T-helper 1 cell (primary cell): ENCODE results near the gene FAM168B.

Experiments used
- DNase-seq, 5 donors: peaks; one replicate each; pipeline ENCODE4 v3.0.0-alpha.2; 2012 to 2020

FAM168B gene

GRCh38 chr2:131055169-131056065, 37.8 kb downstream of the FAM168B start:
- no peak for DNase-seq

DNA sequence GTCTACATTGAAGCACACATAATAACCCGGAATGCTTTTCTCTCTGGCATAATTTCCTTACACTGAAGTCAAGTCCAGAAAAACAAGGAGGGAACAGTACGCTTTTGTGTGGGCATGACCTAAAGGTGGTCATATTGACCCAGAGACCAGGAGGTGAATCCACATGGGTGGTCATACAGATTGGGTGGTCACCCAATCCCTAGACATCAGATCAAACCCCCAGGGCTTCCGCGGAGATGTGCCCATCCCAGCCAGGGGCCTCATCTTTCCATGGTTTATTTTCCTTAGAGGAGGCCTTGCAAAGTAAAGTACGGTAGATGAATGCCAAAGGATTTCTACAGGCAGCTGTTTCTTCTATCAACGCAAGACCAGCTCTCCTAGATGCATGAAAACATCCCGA, 38.8 kb downstream of the FAM168B start:
- DNase-seq, result no peak

- no peak for DNase-seq
Measured at GRCh38 chr2:131052741-131053263, 40.5 kb downstream of the FAM168B start.

DNA sequence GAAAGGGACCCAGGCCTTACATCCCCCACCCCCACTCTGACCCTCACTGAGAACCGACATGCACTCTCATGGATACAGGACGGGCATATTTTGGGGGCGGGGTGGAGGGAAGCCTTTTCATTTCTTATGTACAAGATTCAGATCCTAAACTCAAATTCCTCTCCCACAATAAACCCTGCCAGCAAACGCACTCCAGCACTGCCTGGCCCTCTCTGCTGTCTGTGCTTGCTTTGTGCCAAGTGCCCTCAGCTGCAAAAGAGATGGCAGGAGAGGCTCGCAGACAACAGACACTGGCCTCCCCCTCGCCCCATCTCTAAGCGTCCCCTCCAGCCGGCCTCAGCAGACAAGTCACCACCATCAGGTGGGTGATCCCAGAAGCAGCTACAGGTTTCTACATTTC, 42.4 kb downstream of the FAM168B start:
- no peak for DNase-seq

DNA sequence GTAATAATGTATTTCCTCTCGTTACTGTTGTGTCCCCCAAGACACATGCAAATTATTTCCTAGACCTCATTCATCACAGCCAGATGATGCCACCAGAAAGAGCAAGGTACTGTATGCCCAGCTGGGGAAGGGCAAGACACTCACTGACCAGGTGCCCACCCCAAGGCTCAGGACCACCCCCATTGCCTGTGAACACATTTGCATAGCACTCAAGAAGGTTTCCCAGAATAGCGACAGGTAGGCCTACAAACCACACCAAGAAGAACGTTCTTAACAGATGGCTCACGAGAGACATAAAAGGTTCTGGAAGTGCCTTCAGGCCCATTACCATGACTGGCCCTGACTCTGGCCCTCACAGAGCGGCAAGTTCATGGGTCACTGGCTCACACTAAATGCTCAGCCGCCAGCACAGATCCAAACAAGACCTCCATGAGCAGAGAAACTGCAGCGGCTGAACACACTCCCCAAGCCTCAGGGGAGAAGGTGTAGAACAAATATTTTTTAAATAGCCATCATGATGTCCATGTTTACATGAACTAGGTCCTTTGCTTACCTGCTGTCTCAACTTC, 44.0 kb downstream of the FAM168B start:
- no peak for DNase-seq

- no peak for DNase-seq
Measured at GRCh38 chr2:131048641-131049040, 44.6 kb downstream of the FAM168B start.

DNA sequence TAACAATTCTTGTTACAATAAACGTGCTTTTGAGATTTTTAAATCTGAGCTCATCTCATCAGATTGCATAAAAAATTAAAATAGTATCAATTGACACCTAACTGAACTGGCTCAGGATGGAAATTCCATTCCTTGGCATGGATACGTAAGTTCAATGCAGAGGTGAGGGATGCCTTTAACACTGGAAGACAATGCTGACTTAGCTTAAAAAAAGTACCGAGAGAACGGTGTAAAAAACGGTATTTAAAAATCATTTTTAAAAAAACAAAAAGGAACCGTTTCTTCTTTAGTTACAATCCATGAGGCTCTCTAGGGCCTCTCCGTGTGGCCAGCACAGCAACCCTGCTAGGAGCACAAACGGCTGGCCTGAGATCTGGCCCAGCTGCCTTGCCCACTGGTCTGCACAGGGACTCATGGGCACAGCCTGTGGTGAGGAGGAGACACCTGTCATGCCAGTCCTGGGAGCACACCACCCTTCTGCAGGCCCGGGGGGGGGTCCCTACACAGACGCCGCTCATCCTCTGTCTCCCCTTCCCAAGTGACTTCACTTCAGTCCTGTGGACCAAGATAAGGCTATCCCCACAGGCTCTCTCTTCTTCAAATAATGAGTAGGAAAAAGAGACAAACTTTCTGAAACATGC, 45.2 kb downstream of the FAM168B start:
- DNase-seq, result no peak

DNA sequence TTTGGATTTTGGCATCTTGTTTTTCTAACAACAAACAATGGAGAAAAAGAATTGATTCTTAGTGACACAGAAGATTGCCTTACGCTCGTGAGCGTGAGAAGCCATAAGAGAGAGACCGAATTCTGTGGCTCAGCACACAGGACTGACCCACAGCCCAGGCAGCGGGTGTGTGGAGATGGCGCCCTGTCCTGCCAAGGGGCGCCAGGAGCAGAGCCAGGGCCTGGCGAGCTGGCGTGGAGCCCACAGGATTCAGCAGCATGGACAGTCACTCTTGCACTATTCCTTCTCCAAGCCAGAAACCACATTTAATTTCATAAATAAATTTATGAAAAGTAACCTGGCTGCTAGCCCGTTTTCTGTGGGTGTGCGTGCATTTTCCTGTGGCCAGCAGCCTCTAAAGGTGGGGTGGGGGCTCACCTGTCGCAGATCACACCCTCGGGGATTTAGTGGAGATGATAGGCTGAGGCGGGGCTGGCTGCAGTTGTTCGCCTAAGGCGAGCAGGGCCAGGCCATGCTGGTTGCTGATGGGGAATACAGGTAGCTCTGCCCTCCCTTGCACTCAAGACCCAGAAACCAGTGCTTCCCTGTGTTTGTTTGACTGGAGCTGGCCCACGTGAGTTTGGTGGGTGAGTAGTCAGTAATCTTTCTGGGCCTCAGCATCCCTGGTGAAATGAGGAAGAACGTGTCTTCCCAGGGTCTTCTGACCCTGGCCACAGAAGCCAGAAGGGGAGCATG, 46.2 kb downstream of the FAM168B start:
- no peak for DNase-seq

- DNase-seq, result no peak
Measured at GRCh38 chr2:131046028-131046917, 47.0 kb downstream of the FAM168B start.

- no peak for DNase-seq
Measured at GRCh38 chr2:131045286-131046027, 47.8 kb downstream of the FAM168B start.

DNA sequence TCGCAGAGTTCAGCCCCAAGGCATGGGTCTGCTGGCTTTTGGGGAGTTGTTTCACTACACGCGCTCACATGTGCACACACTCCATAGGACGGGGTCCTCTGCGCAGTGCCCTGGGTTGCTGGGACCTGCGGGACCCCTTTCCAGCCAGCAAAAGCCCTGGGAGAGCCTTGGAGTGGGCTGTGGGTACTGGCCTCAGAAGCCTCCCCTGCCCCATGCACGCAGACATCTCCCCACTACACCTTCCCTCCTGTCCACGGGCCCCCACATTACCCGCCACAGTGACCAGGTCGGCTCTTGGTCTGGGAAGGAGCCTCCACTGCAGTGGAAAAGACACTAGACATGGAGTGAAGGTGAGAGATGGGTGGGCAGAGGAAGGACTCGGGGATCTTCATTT, 48.5 kb downstream of the FAM168B start:
- no peak for DNase-seq

DNA sequence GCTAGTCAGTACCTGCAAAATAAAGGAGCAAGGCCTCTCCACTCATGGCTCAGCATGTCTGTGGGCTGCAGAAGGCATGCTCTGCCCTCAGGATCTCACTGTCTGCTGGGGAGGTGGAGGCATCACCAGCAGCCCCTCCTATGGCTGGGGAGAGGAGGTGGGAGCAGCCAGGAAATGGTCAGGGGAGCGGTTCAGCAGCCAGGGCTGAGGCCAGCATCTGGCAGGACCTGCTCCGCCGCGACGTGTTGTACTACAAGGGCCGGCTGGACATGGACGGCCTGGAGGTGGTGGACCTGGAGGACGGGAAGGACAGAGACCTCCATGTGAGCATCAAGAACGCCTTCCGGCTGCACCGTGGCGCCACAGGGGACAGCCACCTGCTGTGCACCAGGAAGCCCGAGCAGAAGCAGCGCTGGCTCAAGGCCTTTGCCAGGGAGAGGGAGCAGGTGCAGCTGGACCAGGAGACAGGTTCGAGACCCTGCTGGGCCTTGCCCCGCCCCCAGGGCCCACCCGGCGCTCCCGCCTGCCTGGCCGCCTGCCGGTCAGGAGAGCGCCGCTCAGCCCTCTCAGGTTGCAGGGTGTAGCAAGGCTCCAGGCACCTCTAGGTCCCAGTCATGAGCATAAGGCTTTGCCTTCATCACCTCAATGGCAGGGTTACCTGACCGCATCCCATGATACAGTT, 49.0 kb downstream of the FAM168B start:
- DNase-seq, result no peak

- no peak for DNase-seq
Measured at GRCh38 chr2:131043199-131044074, 49.8 kb downstream of the FAM168B start.

- no peak for DNase-seq
Measured at GRCh38 chr2:131042148-131042775, 51.0 kb downstream of the FAM168B start.

DNA sequence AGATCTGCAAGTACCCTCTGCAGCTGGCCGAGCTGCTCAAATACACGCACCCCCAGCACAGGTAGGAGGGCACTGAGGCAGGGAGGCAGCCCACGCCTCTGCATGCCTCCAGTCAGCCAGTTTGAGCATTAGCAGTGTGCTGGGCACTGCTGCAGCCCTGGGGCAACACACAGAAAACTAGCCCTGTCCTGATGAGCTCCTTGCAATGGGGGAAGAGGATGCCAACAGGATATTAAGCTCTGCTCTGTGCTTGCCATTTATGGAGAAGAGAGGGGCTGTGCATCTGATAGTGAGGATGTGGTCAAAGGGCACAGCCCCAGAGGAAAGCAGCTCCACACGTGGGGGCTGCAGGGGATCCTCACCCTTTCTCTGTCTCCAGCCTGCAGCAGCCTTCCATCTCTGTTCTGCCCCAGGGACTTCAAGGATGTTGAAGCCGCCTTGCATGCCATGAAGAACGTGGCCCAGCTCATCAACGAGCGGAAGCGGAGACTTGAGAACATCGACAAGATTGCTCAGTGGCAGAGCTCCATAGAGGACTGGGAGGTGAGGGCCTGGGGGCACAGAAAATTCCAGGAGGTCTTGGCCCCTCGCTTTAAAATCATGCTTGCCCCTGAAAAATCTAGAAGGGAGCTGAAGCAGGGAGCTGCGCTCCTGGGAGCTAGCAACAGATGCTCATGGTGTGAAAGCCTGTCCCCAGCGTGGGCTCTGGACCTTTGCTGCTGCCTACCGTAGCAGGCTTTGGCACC, 51.7 kb downstream of the FAM168B start:
- peak in 1 of 5 donors; percentile 7 for DNase-seq

GRCh38 chr2:131040661-131041401, 52.4 kb downstream of the FAM168B start:
- DNase-seq, result peak in 1 of 5 donors; percentile 14

DNA sequence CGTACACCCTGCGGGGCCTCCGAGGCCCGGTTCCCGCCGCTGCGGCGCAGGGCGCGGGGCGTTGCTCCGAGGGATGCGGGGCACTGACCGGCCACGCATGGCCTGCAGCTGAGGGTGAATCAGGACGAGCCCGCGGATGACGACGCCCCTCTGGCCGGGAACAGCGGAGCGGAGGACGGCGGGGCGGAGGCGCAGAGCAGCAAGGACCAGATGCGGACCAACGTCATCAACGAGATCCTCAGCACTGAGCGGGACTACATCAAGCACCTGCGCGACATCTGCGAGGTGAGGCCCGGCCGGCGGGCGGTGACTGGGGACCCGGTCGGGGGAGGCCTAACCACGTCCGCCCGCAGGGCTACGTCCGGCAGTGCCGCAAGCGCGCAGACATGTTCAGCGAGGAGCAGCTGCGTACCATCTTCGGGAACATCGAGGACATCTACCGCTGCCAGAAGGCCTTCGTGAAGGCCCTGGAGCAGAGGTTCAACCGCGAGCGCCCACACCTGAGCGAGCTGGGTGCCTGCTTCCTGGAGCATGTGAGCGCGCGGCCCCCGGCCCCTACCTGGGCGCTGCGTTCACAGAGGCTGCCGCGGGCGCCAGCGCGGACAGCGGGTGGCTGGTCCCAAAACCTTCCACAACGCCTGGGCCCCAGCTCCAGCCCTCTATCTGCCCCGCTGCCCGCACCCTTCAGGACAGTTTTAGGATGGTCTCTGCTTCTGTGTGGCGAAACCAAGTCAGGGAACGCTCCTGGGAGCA, 53.2 kb downstream of the FAM168B start:
- DNase-seq, result peak in 1 of 5 donors; percentile 43
